OCI-LY3 (cell line): ENCODE data around the gene CHTF18.

Experiments used
- EZH2phosphoT487 ChIP-seq: fragments of 200-600 bp; shearing (Covaris generic); IDR thresholded peaks from 2 replicates; pipeline ENCODE4 v1.6.1; 2018; ENCODE audit warnings: antibody characterized with exemption, mixed run types, low read depth
- TF ChIP-seq, protein P1 (sequence below): fragments of 200-600, 300-600 bp; sonication (generic); IDR thresholded peaks from 2 replicates; pipeline ENCODE4 v1.5.1; 2014; ENCODE audit warnings: antibody characterized with exemption, low read length, low read depth

DNA sequence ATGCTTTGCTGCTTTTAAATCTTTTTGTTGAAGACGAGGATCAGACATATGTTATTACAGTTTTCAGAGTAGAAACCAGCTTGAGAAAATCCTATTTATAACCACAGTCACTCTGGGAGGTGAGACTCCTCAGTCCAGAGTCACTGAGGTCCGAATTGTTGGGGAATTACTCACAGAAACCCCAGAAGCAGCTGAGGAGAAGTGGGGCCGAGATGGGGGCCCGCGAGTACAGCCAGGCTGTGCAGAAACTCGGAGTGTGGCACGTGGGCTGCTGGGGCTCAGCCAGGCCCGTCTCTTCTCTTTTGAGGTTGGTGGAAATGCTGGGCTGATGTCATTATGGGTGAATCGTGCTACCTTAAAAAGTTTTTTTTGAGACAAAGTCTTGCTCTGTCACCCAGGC lies 26.6 kb downstream of the CHTF18 start:
- TF ChIP-seq, protein P1, sequence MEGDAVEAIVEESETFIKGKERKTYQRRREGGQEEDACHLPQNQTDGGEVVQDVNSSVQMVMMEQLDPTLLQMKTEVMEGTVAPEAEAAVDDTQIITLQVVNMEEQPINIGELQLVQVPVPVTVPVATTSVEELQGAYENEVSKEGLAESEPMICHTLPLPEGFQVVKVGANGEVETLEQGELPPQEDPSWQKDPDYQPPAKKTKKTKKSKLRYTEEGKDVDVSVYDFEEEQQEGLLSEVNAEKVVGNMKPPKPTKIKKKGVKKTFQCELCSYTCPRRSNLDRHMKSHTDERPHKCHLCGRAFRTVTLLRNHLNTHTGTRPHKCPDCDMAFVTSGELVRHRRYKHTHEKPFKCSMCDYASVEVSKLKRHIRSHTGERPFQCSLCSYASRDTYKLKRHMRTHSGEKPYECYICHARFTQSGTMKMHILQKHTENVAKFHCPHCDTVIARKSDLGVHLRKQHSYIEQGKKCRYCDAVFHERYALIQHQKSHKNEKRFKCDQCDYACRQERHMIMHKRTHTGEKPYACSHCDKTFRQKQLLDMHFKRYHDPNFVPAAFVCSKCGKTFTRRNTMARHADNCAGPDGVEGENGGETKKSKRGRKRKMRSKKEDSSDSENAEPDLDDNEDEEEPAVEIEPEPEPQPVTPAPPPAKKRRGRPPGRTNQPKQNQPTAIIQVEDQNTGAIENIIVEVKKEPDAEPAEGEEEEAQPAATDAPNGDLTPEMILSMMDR: no peak
- TF ChIP-seq EZH2phosphoT487: no peak
